GM12892 (cell line): ENCODE data around the gene IL17REL.
"Not testable (repeated sequence)": the region's sequence is repeated elsewhere in the genome, so short reads cannot be mapped to it uniquely, and the experiment has no call there.

ENCODE experiments used
- POLR2A ChIP-seq: IDR thresholded peaks from 2 replicates; pipeline ENCODE4 v1.6.1; 2011; ENCODE audit warnings: low read depth, low read length, control low read depth
- POLR2AphosphoS5 ChIP-seq: IDR thresholded peaks from 2 replicates; pipeline ENCODE4 v1.6.1; 2011; ENCODE audit warnings: low read depth, low read length, control low read depth
- TAF1 ChIP-seq: IDR thresholded peaks from 2 replicates; pipeline ENCODE4 v1.6.1; 2011; ENCODE audit warnings: low read depth, mild to moderate bottlenecking, control low read depth, low read length, borderline replicate concordance

GRCh38 chr22:49945042-49945794 is 67.3 kb downstream of the IL17REL start:
- not testable (repeated sequence) for TF ChIP-seq POLR2A, POLR2AphosphoS5, TAF1
